ENCODE results near the gene WRNIP1.
A peak's percentile ranks its signal among the peaks of the same experiment; 100 is the strongest.

WRNIP1 gene

GRCh38 chr6:2740581-2740980 lies 24.6 kb upstream of the WRNIP1 start:
- DNase-seq, result no peak

GRCh38 chr6:2741756-2742155 lies 23.4 kb upstream of the WRNIP1 start:
- DNase-seq, result no peak

- no peak for DNase-seq
These were observed 21.6 kb upstream of the WRNIP1 start for GRCh38 chr6:2743280-2744208.

- DNase-seq, result peak in 18 of 56 donors; percentile 7 to 69 (median 38)
These were observed 20.9 kb upstream of the WRNIP1 start for GRCh38 chr6:2744209-2744771.

GRCh38 chr6:2744778-2745177 lies 20.4 kb upstream of the WRNIP1 start:
- DNase-seq, result no peak

GRCh38 chr6:2745246-2745645 lies 19.9 kb upstream of the WRNIP1 start:
- no peak for DNase-seq

- DNase-seq, result no peak
These were observed 18.6 kb upstream of the WRNIP1 start for GRCh38 chr6:2746557-2747061.

- DNase-seq, result no peak
These were observed 17.0 kb upstream of the WRNIP1 start for GRCh38 chr6:2748183-2748582.

GRCh38 chr6:2749969-2750600 lies 15.1 kb upstream of the WRNIP1 start:
- peak in 35 of 56 donors; percentile 12 to 84 (median 40) for DNase-seq

GRCh38 chr6:2750832-2751231 lies 14.4 kb upstream of the WRNIP1 start, which contains the start of gene MYLK4:
Gene MYLK4, minus strand, starts transcription at chr6:2750922. Its CDS starts 1,628 bp downstream, at chr6:2749294.
- DNase-seq, result no peak

GRCh38 chr6:2751871-2752270 lies 13.3 kb upstream of the WRNIP1 start:
- no peak for DNase-seq

- DNase-seq, result no peak
These were observed 12.6 kb upstream of the WRNIP1 start for GRCh38 chr6:2752477-2753109.

- peak in 3 of 56 donors; percentile 10 to 16 (median 15) for DNase-seq
These were observed 12.1 kb upstream of the WRNIP1 start for GRCh38 chr6:2753110-2753489.

- DNase-seq, result no peak
These were observed 11.4 kb upstream of the WRNIP1 start for GRCh38 chr6:2753743-2754142.

- DNase-seq, result no peak
These were observed 10.8 kb upstream of the WRNIP1 start for GRCh38 chr6:2754393-2754792.

- DNase-seq, result no peak
These were observed 10.3 kb upstream of the WRNIP1 start for GRCh38 chr6:2754911-2755310.

GRCh38 chr6:2755456-2755855 lies 9.7 kb upstream of the WRNIP1 start:
- DNase-seq, result no peak

GRCh38 chr6:2756241-2756640 lies 9.0 kb upstream of the WRNIP1 start:
- DNase-seq, result no peak

- DNase-seq, result no peak
These were observed 8.4 kb upstream of the WRNIP1 start for GRCh38 chr6:2756687-2757224.

GRCh38 chr6:2758980-2759379 lies 6.2 kb upstream of the WRNIP1 start:
- no peak for DNase-seq
